HG02610 (cell line): ENCODE data around the gene PRR9.

ENCODE experiments used
- ATAC-seq: cut with Tn5 transposase; IDR thresholded peaks from one replicate; pipeline ENCODE4 v1.9.1; 2021; ENCODE audit warnings: mild to moderate bottlenecking, moderate library complexity; ENCODE audit not compliant: unreplicated experiment

Gene PRR9

DNA sequence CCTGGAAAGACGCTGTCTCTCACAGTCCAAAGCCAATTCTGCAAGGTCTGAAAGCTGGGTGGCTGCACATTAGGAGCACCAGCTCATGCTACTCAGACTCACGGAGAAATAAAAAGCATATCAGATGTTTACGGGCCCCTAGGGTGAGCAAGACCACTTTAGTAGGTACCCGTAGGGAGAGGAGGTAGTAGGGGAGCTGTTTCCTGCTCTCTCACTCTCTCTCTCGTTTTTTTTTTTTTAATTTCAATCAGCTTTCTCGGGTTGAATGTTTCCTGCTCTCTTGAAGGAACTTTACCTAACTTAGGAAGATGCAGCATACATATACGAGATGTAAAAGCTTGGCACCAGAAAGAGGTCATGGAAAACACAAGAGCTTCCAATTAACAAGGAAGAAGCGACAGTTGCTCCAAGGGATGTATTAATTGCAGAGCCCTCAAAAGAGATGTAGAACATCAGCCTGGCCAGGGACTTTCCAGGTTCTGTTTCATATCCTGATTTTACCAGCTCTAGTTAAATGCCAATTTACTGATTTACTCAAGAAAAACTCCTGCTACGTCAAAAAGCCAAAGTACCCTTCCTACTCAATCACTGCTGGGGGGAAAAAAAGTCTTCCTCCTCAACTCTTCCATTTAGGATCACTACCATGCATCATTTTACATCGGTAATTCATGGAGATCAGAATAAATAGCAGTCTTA lies 45.2 kb downstream of the PRR9 start:
- peak; percentile 41 for ATAC-seq

GRCh38 chr1:153265457-153265856 lies 48.1 kb downstream of the PRR9 start:
- ATAC-seq: no peak
